Transverse colon (tissue), 4 donors: ENCODE measurements around the gene ZNF76.

Source experiments
- CTCF ChIP-seq, 5 experiments: fragments of 200-600 bp in 3 of 5; fragments of 450-650 bp in 2 of 5; sonication (generic) in 3 of 5; IDR thresholded peaks; 1 replicate in 2 of 5; 2 replicates in 3 of 5; pipeline ENCODE4 v1.5.1; 2016 to 2017; ENCODE audit warnings: antibody characterized with exemption in 5 of 5, inconsistent platforms in 3 of 5, mild to moderate bottlenecking in 2 of 5, moderate library complexity in 1 of 5
- EP300 ChIP-seq: sonication (generic); formaldehyde crosslinking; IDR thresholded peaks from one replicate; pipeline ENCODE4 v1.6.1; 2017; ENCODE audit warnings: antibody characterized with exemption, low read depth
- POLR2A ChIP-seq: fragments of 450-650 bp; IDR thresholded peaks from one replicate; pipeline ENCODE4 v1.6.1; 2016; ENCODE audit warnings: antibody characterized with exemption, mild to moderate bottlenecking, moderate library complexity
- POLR2AphosphoS5 ChIP-seq, 3 donors: sonication (generic); formaldehyde crosslinking; IDR thresholded peaks; one replicate each; pipeline ENCODE4 v1.6.1; 2016; ENCODE audit warnings: antibody characterized with exemption in 3 of 3

- TF ChIP-seq POLR2A (no peak), CTCF (IDR thresholded peaks at IDR 0.05) (no peak), POLR2AphosphoS5 (IDR thresholded peaks at IDR 0.05) (no peak), EP300 (no peak)
Measured at GRCh38 chr6:35330541-35331119, 71.1 kb downstream of the ZNF76 start.
